Superior temporal gyrus (tissue), 1 donor: Measurements from ENCODE around the gene KCNQ2.

Source experiments
- DNase-seq: peaks from one replicate; pipeline ENCODE4 v3.0.0-alpha.2; 2016; ENCODE audit errors: extremely low spot score

Gene KCNQ2

DNA sequence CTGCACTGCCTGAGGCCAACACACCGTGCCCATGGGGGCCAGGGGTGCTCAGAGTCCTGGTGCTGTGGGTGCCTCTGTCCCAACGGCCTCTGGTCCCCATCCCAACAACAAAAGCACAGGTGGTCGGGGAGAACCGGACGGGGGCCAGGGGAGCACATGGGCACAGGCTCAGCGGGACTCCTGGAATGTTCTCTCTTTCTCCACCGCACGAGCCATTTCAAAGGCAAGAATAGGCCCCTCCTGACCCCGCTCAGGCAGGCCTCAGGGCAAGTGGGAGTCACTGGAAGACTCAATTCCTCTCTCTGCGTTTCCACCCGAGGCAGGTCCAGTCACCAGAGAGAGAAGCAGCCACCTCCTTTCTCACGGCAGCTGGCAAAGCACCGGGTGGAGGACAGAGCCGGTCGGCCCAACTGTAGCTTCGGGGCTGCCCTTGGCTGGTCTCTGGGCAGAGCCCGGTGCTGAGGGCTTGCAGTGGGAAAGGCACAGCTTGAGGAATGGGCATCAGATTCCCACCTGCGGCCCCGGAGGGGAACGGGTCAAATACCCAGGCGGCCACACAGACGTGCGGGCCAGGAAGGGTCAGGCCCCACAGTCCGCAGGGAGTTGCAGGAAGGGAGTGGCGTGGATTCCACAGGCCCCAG lies 55.2 kb downstream of the KCNQ2 start:
- no peak for DNase-seq

DNA sequence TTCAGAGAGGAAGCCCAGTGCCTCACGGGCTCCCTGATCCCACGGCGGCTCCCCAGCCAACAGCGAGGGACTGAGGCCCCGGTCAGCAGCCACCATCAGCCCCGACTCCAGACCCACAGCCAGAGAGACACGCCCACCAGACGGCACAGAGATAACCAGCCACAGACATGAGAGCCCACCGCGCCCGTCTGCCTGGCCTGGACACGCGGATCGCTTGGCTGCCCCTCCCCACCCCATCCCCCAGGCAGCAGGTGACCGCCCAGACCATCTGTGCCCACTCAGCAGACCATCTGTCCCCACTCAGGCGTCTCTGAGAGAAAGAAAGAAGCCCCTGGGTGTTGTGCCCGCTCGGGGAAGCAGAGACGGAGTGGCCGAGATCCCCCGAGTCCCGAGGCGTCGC lies 55.8 kb downstream of the KCNQ2 start:
- DNase-seq: no peak

DNA sequence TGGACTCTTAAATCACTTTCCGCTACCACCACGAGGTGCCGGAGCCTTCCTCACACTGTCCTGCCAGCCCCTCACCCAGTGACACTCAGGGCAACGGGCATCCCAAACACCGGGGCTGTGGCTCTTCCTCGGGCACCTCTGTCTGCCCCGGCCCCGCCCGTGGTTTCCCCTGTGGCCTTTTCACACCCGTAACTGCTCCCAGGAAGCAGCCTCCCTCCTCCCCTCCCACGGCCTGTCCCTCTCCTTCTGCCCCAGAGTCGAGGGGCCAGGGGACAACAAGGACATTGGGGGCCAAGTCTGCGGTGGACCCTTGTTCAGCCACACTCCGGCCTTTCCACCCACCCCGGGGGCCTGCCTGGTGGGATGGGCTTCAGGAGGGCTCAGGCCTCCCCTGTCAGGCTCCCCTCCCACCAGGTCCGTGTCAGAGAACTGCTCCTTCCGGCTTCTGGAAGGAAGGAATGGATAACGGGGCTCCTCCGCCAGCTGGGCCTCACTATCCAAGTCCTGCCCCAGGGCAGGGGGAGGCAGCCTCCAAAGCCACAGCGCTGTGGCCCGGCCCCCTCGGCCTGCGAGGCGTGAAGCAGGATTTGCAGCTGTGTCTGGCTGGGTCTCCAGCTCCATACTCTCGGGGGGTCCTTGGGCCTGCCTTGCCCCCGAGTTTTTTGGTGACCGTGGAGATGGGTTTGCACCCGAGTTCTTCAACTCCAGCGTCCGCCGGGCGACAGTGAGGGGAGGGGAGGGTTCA lies 56.6 kb downstream of the KCNQ2 start:
- no peak for DNase-seq

DNA sequence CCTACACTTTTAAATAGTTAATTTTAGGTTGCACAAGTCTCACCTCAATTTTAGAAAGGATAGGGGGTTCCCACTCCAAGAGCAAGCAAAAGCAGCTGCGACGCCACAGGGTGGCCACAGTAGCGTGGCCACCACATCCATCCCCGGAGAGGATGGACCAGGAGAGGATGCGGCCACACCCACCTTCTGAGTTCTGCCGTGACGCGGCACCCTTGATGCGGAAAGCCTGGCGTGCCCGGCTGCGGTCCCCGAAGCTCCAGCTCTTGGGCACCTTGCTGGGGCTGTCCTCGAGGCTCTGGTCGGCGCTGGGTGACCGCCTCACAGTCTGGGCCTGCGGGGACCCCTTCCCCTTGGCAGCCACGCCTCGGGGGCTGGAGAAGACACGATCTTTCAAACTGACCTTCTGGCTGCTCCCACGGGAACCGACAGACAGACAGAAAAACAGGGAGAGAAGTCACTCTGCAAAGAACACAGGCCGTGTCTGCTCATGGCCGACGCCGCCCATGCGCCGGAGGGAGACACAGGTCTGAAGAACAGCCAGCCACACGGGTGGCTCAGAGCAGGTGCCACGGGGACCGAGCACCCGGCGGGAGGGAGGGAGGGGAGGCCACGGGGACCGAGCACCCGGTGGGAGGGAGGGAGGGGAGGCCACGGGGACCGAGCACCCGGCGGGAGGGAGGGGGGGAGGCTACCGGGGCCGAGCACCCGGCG lies 57.6 kb downstream of the KCNQ2 start:
- no peak for DNase-seq

DNA sequence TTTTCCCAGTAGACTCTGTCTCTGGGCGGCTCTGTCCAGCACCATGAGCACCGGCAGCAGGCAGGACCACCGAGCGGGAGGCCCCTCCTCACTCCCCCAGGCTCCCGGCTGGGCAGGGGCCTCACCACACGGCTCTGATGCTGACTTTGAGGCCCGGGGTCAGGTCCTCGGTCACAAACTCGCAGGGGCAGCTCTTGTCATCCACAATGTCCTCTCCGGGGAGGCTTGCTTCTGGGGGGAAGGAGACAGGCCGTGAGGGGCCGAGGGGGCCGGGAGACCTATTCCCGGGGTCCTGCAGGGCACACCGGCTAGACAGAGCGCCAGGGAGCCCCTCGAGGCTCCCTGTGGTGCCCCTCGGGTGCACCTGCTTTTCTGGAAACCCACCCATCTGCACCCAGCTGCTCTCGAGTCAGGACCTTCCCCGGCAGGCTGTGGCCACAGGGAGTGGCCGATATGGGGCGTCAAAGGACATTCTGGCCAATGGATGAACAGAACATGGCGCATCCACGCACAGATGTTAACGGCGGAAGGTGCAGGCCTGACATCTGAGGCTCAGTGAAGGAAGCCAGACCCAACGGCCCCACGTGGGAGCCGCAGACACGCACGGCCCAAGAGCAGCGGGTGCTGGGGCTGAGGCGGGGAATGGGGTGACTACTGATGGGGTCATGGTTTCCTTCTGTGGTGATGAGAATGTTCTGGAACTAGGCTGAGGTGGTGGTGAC lies 58.3 kb downstream of the KCNQ2 start:
- DNase-seq: no peak

DNA sequence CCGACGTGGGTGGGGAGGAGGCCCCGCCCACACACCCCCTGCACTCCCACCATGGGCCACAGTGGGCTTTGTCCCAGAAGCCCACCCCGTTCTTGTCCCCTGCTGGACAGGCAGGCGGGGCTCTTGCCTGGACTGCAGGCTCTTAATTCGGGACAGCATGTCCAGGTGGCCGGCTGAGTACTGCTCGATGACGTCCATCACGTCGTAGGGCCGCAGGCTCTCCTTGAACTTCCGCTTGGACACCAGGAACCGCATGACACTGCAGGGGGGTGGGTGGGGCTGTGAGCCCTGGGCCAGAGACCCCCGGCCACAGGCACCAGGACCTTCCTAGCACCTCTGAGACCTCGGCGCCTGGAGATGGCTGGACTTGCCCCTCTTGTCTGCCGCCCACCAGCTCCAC lies 59.1 kb downstream of the KCNQ2 start:
- DNase-seq: no peak

DNA sequence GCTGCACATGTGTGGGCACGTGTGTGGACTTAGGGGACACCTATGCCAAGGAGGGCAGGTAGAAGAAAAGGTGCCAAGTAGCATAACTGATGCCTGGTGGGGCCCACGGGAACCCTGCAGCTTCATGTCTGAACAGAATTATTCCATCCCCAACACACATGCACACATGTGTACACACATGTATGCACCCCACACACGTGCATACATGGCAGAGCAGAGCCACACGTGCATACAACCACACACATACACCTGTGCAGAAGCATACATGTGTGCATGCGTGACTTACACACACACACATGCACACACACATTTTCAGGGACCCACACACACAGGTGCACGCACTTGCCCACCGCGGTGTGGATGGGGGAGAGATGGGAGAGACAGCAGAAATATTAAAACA lies 59.6 kb downstream of the KCNQ2 start:
- DNase-seq: no peak

DNA sequence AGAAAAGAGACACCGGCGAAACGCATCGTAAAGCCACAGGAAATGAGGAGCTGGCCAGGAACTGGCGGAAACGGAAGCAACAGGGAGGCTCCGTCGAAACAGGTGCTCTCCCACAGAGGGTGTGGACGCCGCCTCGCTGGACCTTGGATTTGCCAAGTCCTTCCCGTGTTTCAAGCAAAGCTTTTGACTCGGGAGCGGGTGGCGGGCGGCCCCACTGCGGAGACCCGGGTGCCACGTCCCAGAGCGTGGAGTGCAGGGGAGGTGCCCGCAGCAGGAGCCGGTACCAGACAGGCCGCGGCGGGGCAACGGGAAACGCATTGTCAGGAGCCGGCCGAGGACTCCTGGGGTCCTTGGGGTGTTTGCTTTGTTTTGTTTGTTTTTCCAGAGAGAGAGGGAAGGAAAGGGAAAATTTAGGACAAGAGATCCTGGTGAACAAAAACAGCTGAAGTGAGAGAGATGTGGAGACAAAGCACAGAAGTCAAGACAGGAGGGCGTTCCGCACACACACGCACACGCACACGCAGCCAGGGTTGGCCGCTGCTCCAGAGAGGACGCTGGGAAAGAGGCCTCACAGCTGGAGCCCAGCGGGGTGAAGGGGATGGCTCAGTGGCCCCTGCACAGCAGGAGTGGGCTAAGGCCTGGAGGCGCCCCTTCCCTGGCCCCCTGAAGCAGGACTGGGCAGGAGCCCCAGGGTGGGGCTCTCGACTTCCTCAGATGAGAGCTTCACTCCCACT lies 60.4 kb downstream of the KCNQ2 start:
- DNase-seq: no peak

DNA sequence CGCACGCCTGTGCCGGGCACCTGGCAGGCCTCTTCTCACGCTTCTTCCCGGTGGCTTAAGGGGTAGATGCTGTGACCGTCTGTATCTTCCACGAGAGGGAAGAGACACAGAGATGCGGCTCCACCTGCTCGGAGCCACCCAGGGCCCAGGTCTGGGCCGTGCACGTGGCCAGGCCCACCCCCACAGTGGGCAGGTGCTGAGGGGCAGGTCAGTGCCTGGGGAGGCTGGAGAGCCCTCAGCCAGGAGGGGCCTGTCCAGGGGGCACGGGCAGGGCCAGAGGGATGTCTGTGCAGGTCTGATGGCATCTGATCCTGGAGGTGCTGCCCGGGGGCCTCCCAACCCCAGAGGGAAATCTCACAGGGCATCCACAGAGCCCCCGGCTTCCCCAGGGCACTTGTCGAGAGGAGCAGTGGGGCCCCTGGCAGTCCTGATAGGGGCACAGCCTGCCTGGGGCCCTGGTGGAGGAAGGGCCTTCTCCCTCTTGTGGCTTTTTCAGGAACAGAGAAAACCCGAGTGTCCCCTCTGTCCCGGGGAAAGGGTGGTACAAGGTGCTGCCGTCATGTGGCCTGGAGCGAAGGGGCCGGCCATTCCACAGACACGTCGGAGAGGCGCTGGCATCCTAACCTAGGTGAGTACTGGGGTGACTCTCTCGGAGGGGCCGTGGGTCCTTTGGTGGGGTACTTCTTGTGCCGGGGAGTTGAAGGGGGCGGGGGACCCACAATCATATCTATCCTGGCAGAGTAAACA lies 61.1 kb downstream of the KCNQ2 start:
- DNase-seq: no peak

DNA sequence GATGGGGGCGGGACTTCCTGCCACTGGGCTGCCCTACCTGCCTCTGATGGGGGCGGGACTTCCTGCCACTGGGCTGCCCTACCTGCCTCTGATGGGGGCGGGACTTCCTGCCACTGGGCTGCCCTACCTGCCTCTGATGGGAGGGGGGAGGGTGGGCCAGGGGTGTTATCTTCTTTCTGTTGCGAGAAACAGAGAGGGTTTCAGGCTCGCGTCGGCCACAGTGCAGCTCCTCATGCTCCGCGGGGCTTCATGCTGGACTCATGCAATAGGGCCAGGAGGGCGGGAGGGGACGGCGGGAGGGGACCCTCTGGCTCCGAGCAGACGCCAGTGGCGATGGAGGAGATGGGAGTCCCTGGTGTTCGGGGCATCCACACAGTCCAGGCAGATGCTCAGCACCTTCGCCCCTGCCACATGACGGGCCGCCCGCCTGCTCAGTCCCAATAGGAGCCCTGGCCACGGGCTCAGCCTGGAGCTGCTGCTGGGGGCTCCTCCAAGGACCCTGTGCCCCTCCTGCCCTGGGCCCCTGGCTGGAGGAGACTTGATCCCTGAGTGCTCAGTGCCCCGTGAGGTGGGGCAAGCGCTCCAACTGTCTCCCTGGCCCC lies 62.5 kb downstream of the KCNQ2 start:
- DNase-seq: no peak

DNA sequence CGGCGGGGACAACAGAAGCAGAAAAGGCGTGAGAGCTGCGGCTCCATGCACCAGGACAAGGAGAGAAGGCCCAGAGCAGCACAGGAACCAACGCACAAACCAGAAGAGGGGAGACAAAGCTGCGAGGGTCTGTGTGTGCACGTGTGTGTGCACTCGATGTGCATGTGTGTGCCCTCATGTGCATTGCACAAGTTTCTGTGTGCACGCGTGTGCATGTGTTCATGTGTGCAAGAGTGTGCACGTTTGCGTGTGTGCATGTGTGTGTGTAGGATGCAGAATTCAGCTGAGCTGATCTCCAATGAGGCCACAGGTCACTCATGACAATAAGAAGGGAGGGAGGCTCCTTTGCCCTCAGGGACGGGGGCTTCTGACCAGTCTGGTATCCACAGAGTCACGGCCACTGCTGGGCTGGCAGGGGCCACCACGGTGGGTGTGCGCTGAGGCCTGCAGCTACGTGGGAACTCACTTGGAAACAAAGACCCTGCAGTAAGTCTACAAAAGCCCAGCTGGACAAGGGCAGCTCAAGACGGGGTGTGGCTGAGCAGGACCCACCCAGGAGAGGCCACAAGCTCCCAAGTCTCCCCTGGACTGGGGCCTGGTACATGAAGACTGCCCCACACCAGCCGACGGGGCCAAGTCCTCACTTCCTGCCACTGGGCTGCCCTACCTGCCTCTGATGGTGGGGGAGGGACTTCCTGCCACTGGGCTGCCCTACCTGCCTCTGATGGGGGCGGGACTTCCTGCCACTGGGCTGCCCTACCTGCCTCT lies 63.2 kb downstream of the KCNQ2 start:
- DNase-seq: no peak

DNA sequence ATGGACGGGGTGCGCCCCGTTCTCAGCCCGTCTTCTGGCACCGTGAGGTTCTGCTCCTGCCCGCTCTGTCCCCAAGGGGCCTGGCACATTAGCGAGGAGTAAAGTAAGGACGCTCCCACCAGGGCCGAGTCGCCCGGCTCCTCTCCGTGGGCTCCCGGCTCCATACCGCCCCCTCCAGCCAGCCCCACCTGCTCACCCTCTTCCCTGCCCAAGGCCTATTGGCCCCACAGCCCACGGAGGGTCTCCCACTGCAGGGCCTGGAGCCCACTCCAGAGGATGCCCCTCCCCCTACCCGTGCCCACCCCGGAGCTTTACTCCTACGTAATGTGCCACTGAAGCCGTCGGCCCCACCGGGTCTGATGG lies 63.8 kb downstream of the KCNQ2 start:
- DNase-seq: no peak

DNA sequence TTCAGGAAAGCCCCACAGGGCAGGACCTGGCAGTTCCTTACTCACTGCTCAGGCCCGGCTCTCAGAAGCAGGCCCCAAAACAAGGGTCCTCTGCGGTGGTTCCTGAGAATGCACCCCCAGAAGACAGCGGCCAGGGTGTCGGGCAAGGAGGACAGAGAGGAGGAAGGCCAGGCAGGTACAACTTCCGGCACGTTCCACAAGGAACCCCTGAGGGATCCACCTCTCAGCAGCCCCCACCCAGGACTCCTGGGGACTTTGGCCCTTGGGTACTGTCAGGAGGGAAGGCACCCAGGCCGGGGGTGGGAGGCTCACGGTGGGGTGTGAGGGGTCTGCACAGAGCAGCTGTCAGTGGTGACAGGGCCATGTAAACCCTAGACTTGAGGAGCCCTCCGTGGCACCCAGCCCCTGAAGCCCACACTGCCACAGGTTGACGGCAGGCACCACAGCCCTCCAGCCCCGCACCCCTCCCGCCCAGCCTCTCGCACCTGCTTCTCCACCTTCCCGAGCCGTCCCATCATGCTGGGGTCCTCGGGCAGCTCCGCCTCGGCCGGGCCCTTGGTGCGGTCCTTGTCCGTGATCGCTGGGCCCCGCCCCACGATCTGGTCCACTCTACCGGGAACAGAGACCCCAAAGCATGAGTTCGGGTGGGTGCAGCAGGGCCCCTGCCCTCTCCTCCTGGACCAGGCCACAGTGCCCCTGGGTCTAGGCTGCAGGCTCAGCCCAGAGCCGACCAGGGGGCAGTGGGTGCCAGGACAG lies 64.3 kb downstream of the KCNQ2 start:
- no peak for DNase-seq

DNA sequence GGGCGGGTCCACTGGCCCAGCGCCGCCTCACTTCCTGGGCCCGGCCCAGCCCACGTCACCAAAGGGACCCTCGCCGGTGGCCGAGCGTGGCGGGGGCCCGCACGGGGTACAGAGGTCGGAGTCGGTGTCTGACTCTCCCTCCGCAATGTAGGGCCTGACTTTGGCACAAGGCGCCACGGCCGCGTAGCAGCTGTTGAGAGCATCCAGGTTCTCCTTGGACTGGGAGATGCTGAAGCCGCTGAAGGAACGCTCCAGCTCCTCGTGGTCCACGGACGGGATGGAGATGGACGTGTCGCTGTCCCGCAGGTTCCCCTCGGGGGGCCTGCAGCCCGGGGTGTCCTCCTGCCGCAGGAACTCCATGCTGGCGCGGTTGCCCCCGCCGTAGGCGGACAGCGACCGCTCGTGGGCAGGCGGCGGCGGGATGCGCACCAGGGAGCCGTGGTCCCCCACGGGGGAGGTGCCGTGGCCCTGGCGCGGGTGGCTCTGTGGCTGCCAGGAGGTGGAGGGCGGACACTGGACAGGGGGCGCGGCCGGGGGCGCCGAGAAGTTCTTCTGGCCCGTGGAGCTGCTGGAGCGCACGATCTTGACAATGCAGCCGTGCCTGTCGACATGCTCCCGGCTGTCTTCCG lies 65.7 kb downstream of the KCNQ2 start:
- no peak for DNase-seq

DNA sequence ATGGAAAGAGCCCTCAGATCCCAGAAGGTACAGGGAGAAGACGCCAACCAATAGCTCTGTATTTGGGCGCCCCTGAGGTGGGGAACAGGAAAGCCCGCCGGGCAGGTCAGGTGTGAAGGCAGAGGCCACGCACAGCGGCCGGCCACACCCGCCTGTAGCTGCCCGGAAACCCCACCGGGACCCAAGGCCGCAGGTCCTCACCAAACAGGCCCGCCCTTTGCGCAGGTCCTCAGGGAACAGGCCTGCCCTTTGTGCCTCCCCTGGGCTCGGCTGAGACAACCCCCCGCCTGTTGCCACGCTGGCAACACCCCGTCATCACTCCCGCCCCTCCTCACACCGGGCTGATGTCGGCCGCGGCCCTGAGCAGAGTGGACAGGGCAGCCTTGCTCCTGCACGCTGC lies 66.4 kb downstream of the KCNQ2 start:
- no peak for DNase-seq

DNA sequence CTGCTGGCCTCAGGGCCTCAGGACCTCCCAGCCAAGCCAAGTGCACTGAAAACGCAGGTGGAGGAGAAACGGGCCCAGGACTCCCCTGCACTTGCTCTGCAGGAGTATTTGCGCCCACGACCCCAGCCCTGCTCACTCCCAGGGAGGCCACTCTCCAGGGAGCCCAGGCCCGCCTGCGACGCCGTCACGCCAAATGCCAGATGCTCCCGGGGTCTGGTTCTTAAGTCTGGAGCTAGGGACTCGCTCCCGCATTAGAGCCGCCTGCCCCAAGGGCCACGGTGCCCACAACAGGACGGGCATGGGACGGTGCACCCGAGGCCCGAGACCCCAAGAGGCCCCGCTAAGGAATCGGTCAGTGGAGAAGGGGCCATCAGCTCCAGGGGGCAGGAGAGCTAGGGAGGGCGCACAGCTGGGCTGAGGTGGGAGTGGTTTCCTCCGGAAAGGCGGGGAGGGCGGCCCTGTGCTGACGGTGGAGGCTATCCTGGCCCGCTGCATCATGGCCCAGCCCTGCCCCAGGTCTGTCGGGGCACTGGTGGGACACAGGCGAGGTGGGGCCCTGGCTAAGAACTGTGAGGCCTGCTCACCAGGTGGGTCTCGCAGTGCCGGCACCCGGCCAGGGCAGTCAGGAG lies 67.2 kb downstream of the KCNQ2 start:
- DNase-seq: no peak

DNA sequence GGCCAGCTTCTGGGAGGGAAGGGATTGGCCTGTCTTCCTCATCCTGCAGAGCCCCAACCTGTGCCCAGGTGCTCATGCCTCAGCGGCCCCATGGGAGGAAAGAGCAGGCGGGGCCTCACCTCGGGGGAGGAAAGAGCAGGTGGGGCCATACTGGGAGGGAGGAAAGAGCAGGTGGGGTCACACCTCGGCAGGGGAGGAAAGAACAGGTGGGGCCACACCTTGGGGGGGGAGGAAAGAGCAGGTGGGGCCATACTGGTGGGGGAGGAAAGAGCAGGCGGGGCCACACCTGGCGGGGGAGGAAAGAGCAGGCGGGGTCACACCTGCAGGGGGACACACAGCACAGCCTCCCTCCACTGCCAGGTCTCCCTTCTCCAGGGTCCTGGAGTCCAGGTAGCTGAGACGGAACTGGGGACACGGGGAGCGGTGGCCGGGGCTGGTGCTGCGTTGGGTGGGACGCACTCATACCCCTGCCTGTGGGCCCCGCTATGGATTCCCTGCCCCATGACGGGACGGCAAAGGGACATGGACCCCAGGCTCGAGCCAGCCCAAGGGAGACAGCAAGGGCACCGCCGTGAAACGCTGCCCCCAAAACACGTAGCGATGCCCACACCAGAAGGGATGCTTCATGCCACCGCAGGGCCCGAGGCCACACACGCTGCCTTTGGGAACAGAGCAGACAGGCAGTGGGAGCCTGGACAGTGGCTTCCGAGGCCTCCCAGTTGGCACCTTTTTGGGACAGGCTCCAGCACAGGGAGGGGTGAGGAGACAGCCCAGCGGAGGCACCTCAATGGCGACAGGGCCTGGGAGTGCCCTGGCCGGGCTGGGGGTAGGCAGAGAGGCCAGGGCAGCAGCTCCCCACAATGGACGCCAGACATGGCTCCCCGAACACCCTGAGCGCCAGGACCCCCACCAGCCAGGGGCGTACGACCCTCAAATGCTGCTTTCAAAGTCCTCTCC lies 68.0 kb downstream of the KCNQ2 start:
- DNase-seq: no peak
